Subcutaneous adipose tissue (tissue), 4 donors: ENCODE data around the gene HILPDA. TPM values are rescaled to one million over a fixed set of nuclear protein-coding genes. Genes with fewer than 3 reads are reported as not detected.

Experiments used
- CTCF ChIP-seq: fragments of 450-650 bp; IDR thresholded peaks from one replicate; pipeline ENCODE4 v1.5.1; 2016; ENCODE audit warnings: low read depth, mild to moderate bottlenecking, control low read depth, antibody characterized with exemption, moderate library complexity
- total RNA-seq, 4 donors: library from RNA; depleted of rRNA; stranded (reverse); fragments of >200 nt; gene quantifications; one replicate each; pipeline ENCODE4 v1.1.0, GENCODE V29; 2016

HILPDA gene
- total RNA-seq: 100 to 1,000 TPM in 1 of 4 donors, 10 to 100 TPM in 3; 20.7 to 116 (median 74.1) TPM

GRCh38 chr7:128455543-128456254, at the start of gene HILPDA:
TSS of gene HILPDA (plus strand) at chr7:128455878. CDS start at chr7:128457269, 1,391 bp downstream.
- no peak for TF ChIP-seq CTCF

GRCh38 chr7:128406314-128407232, 49.1 kb upstream of the HILPDA start:
- no peak for TF ChIP-seq CTCF

GRCh38 chr7:128407233-128407589, 48.5 kb upstream of the HILPDA start:
- no peak for TF ChIP-seq CTCF

GRCh38 chr7:128407751-128408708, 47.6 kb upstream of the HILPDA start:
- TF ChIP-seq CTCF: no peak

GRCh38 chr7:128408709-128409595, 46.7 kb upstream of the HILPDA start:
- TF ChIP-seq CTCF: no peak

- no peak for TF ChIP-seq CTCF
These were observed 45.9 kb upstream of the HILPDA start, which contains the start of gene IMPDH1 for GRCh38 chr7:128409596-128410450. TSS of gene IMPDH1 (minus strand) at chr7:128409982. CDS start at chr7:128409901, 81 bp downstream.
